ENCODE data around the gene SPI1. TPM values are rescaled to one million over a fixed set of nuclear protein-coding genes. Genes with fewer than 3 reads are reported as not detected.

The SPI1 gene
- total RNA-seq, 1 experiment from 2014 or later: not detected

DNA sequence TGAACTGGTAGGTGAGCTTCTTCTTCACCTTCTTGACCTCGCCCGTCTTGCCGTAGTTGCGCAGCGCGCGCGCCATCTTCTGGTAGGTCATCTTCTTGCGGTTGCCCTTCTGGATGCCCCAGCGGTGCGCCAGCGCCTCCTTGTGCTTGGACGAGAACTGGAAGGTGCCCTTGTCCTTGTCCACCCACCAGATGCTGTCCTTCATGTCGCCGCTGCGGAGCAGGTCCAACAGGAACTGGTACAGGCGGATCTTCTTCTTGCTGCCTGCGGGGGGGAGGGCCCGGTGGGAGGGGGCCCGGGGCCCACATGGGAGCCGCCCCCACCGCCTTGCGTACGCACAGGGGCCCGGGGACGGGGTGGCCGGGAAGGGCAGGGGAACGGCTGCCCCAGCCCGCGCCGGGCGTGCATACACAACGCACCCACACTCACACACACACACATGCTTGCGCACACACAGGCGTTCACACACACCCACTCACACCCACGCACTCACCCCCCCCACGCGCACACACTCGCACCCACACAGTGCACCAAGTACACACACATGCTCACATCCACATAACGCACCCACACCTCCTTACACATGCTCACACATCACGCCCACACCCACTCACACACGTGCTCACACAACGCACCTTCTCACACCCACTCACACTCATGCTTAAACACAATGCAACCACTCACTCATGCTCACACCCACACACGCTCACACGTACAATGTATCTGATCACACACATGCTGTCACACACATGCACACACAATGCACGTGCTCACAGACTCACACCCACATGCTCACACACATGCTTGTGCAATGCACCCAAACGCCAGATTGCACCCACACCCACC, 22.8 kb downstream of the SPI1 start:
- no TSS peak for BruUV-seq (replicated peaks)
- intact Hi-C loops (cut with micrococcal nuclease; ENCODE audit: unreplicated experiment): loop anchor here (1.0 to 2.0 kb wide), 4 partner anchors 47 to 178 kb away; no protein-coding TSS in a partner anchor
- Histone ChIP-seq H3K4me1 (peaks cover 4% of the 10 kb centered on the region; the same call in 1 of the 2 replicates), H3K27me3 (replicated peaks; ENCODE audit: control insufficient read depth, insufficient read depth, low read length) (no peaks in the 10 kb centered on the region), H3K36me3 (ENCODE audit: control insufficient read depth, insufficient read depth, low read length) (no peaks in the 10 kb centered on the region), H3K9me3 (peaks cover 10% of the 10 kb centered on the region; the same call in 1 of the 2 replicates), H3K4me3 (ENCODE audit: low read depth, low read length) (peak overlapping the region; percentile 23)
- Mint-ChIP-seq H3K27ac (ENCODE audit: unreplicated experiment) (no peak overlapping the region), H3K36me3 (ENCODE audit: insufficient read depth, unreplicated experiment) (no peaks in the 10 kb centered on the region), H3K9me3 (ENCODE audit: unreplicated experiment) (no peaks in the 10 kb centered on the region), H3K4me1 (ENCODE audit: low read depth, unreplicated experiment) (no peaks in the 10 kb centered on the region), H3K27me3 (ENCODE audit: insufficient read depth, unreplicated experiment) (no peaks in the 10 kb centered on the region), H3K4me3 (ENCODE audit: unreplicated experiment) (no peak overlapping the region)
- ChIA-PET CTCF (interaction anchor here (0.6 to 1.9 kb wide), 26 partner anchors 8 to 533 kb away, joined by 3 to 27 read pairs (median 4); partner anchors contain the start of genes ACP2, DDB2, MADD and NR1H3), POLR2A (interaction anchor here (0.9 kb wide), 1 partner anchor 85 kb away, joined by 3 read pairs; no protein-coding TSS in a partner anchor)
- TF ChIP-seq, protein P1, sequence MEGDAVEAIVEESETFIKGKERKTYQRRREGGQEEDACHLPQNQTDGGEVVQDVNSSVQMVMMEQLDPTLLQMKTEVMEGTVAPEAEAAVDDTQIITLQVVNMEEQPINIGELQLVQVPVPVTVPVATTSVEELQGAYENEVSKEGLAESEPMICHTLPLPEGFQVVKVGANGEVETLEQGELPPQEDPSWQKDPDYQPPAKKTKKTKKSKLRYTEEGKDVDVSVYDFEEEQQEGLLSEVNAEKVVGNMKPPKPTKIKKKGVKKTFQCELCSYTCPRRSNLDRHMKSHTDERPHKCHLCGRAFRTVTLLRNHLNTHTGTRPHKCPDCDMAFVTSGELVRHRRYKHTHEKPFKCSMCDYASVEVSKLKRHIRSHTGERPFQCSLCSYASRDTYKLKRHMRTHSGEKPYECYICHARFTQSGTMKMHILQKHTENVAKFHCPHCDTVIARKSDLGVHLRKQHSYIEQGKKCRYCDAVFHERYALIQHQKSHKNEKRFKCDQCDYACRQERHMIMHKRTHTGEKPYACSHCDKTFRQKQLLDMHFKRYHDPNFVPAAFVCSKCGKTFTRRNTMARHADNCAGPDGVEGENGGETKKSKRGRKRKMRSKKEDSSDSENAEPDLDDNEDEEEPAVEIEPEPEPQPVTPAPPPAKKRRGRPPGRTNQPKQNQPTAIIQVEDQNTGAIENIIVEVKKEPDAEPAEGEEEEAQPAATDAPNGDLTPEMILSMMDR (IDR thresholded peaks at IDR 0.05; ENCODE audit: insufficient read depth in 1 of 2, low read depth in 1 of 2, low read length in 1 of 2, severe bottlenecking in 1 of 2, unreplicated experiment in 1 of 2): peak; percentile 97 to 100
- peak; percentile 96 to 97 for DNase-seq

DNA sequence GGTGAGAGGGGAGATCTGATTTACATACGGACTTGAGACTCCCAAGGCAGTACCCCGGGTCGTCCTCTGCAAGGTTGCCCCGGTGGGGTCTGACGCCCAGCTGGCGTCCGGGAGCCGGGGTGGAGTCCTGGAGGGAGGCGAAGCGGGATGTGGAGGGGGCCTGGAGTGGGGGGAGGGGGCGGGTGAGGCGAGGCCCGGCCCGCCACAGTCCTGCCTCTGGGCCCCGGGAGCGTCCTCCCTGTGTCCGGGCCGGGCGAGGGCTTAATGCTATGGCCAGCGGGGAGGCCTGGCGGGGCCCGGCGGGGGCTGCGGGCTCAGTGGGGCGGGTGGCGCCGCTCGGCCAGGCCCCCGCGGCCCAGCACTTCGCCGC, 23.4 kb downstream of the SPI1 start:
- H3K9me3 Mint-ChIP-seq (ENCODE audit: unreplicated experiment): no peaks in the 10 kb centered on the region
- H3K27ac Mint-ChIP-seq (ENCODE audit: unreplicated experiment): no peak overlapping the region
- H3K27me3 Mint-ChIP-seq (ENCODE audit: insufficient read depth, unreplicated experiment): no peaks in the 10 kb centered on the region
- TF ChIP-seq, protein P1 (IDR thresholded peaks at IDR 0.05; ENCODE audit: insufficient read depth in 1 of 2, low read depth in 1 of 2, low read length in 1 of 2, severe bottlenecking in 1 of 2, unreplicated experiment in 1 of 2): no peak
- no peaks in the 10 kb centered on the region for H3K4me1 Mint-ChIP-seq (ENCODE audit: low read depth, unreplicated experiment)
- intact Hi-C loops (cut with micrococcal nuclease; ENCODE audit: unreplicated experiment): loop anchor here (1.0 to 2.0 kb wide), 4 partner anchors 46 to 178 kb away; no protein-coding TSS in a partner anchor
- Histone ChIP-seq H3K27me3 (replicated peaks; ENCODE audit: control insufficient read depth, insufficient read depth, low read length) (no peaks in the 10 kb centered on the region), H3K9me3 (peaks cover 10% of the 10 kb centered on the region; the same call in 1 of the 2 replicates), H3K36me3 (ENCODE audit: control insufficient read depth, insufficient read depth, low read length) (no peaks in the 10 kb centered on the region), H3K4me3 (ENCODE audit: low read depth, low read length) (peak overlapping the region; percentile 9; the same call in 1 of the 2 replicates), H3K4me1 (peaks cover 4% of the 10 kb centered on the region; the same call in 1 of the 2 replicates)
- BruUV-seq (replicated peaks): no TSS peak
- CTCF ChIA-PET: interaction anchor here (0.6 to 1.9 kb wide), 26 partner anchors 8 to 533 kb away, joined by 3 to 27 read pairs (median 4); partner anchors contain the start of genes ACP2, DDB2, MADD and NR1H3
- H3K4me3 Mint-ChIP-seq (ENCODE audit: unreplicated experiment): no peak overlapping the region
- DNase-seq: no peak
- POLR2A ChIA-PET: interaction anchor here (0.9 kb wide), 1 partner anchor 84 kb away, joined by 3 read pairs; no protein-coding TSS in a partner anchor
- no peaks in the 10 kb centered on the region for H3K36me3 Mint-ChIP-seq (ENCODE audit: insufficient read depth, unreplicated experiment)

DNA sequence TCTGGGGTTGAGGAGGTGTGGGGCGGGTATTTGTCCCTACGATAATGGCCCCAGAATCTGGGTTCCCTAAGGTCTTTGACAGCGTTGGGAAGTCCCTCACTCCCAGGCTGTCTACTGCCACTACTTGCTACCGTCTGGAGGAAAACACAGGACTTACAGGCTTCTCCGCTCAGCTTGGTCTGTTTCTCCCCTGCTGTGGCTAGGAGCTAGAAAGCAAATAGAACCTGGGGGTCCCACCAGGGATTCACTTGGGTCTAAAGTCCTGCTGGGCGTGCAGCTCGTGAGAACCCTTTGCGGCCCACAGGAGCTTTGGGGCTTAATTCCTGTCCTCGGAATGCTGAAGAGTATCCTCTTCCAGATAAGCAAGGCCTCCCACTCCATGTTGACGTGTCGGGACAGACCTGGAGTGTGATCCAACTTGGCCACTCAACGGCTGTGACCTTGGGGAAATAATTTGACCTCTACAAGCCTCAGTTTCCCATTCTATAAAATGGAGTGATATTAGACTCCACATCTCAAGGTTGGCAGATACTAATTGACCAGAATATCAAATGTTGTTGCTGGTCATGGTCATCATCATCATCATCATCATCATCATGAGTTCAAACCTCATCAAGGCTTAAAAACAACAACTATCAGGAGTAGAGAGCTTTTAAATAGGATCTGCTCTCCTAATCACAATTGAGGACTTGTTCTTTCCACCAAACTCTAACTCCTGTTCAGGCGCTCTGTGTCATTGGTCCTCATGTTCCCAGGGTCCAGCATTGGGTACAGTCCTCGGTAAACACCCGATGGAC, 24.2 kb downstream of the SPI1 start:
- BruUV-seq (replicated peaks): no TSS peak
- no peaks in the 10 kb centered on the region for H3K27me3 Mint-ChIP-seq (ENCODE audit: insufficient read depth, unreplicated experiment)
- H3K27ac Mint-ChIP-seq (ENCODE audit: unreplicated experiment): no peak overlapping the region
- intact Hi-C loops (cut with micrococcal nuclease; ENCODE audit: unreplicated experiment): loop anchor here (2.0 kb wide), 1 partner anchor 45 kb away; no protein-coding TSS in a partner anchor
- POLR2A ChIA-PET: no interaction called here
- no peaks in the 10 kb centered on the region for H3K9me3 Mint-ChIP-seq (ENCODE audit: unreplicated experiment)
- Histone ChIP-seq H3K9me3 (peaks cover 10% of the 10 kb centered on the region; the same call in 1 of the 2 replicates), H3K36me3 (ENCODE audit: control insufficient read depth, insufficient read depth, low read length) (no peaks in the 10 kb centered on the region), H3K4me3 (ENCODE audit: low read depth, low read length) (no peak overlapping the region), H3K4me1 (peaks cover 4% of the 10 kb centered on the region; the same call in 1 of the 2 replicates), H3K27me3 (replicated peaks; ENCODE audit: control insufficient read depth, insufficient read depth, low read length) (no peaks in the 10 kb centered on the region)
- no peaks in the 10 kb centered on the region for H3K4me1 Mint-ChIP-seq (ENCODE audit: low read depth, unreplicated experiment)
- TF ChIP-seq, protein P1 (IDR thresholded peaks at IDR 0.05; ENCODE audit: insufficient read depth in 1 of 2, low read depth in 1 of 2, low read length in 1 of 2, severe bottlenecking in 1 of 2, unreplicated experiment in 1 of 2): no peak
- no peaks in the 10 kb centered on the region for H3K36me3 Mint-ChIP-seq (ENCODE audit: insufficient read depth, unreplicated experiment)
- no peak for DNase-seq
- CTCF ChIA-PET: interaction anchor here (1.0 to 1.9 kb wide), 2 partner anchors 49 to 72 kb away, joined by 3 to 6 read pairs; partner anchors contain the start of gene PSMC3
- H3K4me3 Mint-ChIP-seq (ENCODE audit: unreplicated experiment): no peak overlapping the region

All from Caco-2 (cell line).